Measurements from ENCODE around the gene ARHGDIA.

GRCh38 chr17:81867991-81868673 is 3.0 kb downstream of the ARHGDIA start:
- TF ChIP-seq FOXK2 (IDR thresholded peaks at IDR 0.05) (no peak), NFRKB (IDR thresholded peaks at IDR 0.05) (no peak), SP1 (IDR thresholded peaks at IDR 0.05) (no peak), ZNF384 (IDR thresholded peaks at IDR 0.05) (no peak)

All from HEK293T (cell line).